Liver (tissue), 9 donors: Measurements from ENCODE around the gene VIPR2. TPM values are rescaled to one million over a fixed set of nuclear protein-coding genes. Genes with fewer than 3 reads are reported as not detected.

Source experiments
- DNase-seq: peaks from one replicate; pipeline ENCODE4 v3.0.0-alpha.2; 2017; ENCODE audit warnings: low spot score
- H3K27ac ChIP-seq, 2 donors: one replicate each; pipeline ENCODE4 v1.7.0; 2013; ENCODE audit warnings: inconsistent platforms in 2 of 2, low read length in 2 of 2, control low read depth in 1 of 2, low read depth in 1 of 2, mild to moderate bottlenecking in 1 of 2
- H3K27me3 ChIP-seq, 4 donors: one replicate each; pipeline versions ENCODE4 v1.6.1 to v1.7.0; 2013; ENCODE audit warnings: low read length in 3 of 4, inconsistent platforms in 1 of 4, mild to moderate bottlenecking in 1 of 4, moderate library complexity in 1 of 4; ENCODE audit not compliant: control insufficient read depth in 4 of 4, insufficient read depth in 4 of 4
- H3K36me3 ChIP-seq, 4 donors: one replicate each; pipeline versions ENCODE4 v1.6.1 to v1.7.0; 2013; ENCODE audit warnings: low read length in 3 of 4, mild to moderate bottlenecking in 3 of 4, low read depth in 1 of 4, moderate library complexity in 1 of 4; ENCODE audit not compliant: control insufficient read depth in 4 of 4, insufficient read depth in 3 of 4
- H3K4me1 ChIP-seq, 4 donors: one replicate each; pipeline versions ENCODE4 v1.6.1 to v1.7.0; 2013; ENCODE audit warnings: low read length in 3 of 4, mild to moderate bottlenecking in 3 of 4, moderate library complexity in 1 of 4; ENCODE audit not compliant: control insufficient read depth in 4 of 4, insufficient read depth in 4 of 4
- H3K4me3 ChIP-seq, 3 donors: one replicate each; pipeline versions ENCODE4 v1.6.1 to v1.7.0; 2013; ENCODE audit warnings: low read length in 3 of 3, control low read depth in 1 of 3, low read depth in 1 of 3, mild to moderate bottlenecking in 1 of 3
- H3K9ac ChIP-seq, 2 donors: one replicate each; pipeline ENCODE4 v1.7.0; 2013; ENCODE audit warnings: low read length in 2 of 2, mild to moderate bottlenecking in 2 of 2, moderate library complexity in 2 of 2, control low read depth in 1 of 2, low read depth in 1 of 2
- H3K9me3 ChIP-seq, 4 donors: one replicate each; pipeline versions ENCODE4 v1.6.1 to v1.7.0; 2013; ENCODE audit warnings: low read length in 3 of 4; ENCODE audit not compliant: control insufficient read depth in 4 of 4
- EGR1 ChIP-seq, 2 donors: IDR thresholded peaks; 2 replicates each; pipeline ENCODE4 v1.6.1; 2016 to 2018; ENCODE audit warnings: antibody characterized with exemption in 2 of 2, low read depth in 2 of 2
- FOXA1 ChIP-seq: IDR thresholded peaks from 2 replicates; pipeline ENCODE4 v1.6.1; 2016; ENCODE audit warnings: antibody characterized with exemption
- FOXA2 ChIP-seq: IDR thresholded peaks from 2 replicates; pipeline ENCODE4 v1.6.1; 2016; ENCODE audit warnings: antibody characterized with exemption
- GABPA ChIP-seq, 2 donors: IDR thresholded peaks in 1 of 2; conservative IDR thresholded peaks in 1 of 2; 2 replicates each; pipeline ENCODE4 v1.6.1; 2016; ENCODE audit warnings: antibody characterized with exemption in 2 of 2, mild to moderate bottlenecking in 1 of 2, moderate library complexity in 1 of 2
- HNF4A ChIP-seq, 2 donors: conservative IDR thresholded peaks; 2 replicates each; pipeline ENCODE4 v1.6.1; 2016; ENCODE audit warnings: antibody characterized with exemption in 2 of 2, mild to moderate bottlenecking in 2 of 2
- HNF4G ChIP-seq: IDR thresholded peaks from 2 replicates; pipeline ENCODE4 v1.6.1; 2016; ENCODE audit warnings: antibody characterized with exemption
- JUND ChIP-seq, 2 donors: IDR thresholded peaks; 2 replicates each; pipeline ENCODE4 v1.6.1; 2016; ENCODE audit warnings: antibody characterized with exemption in 2 of 2
- NR2F2 ChIP-seq: IDR thresholded peaks from 2 replicates; pipeline ENCODE4 v1.6.1; 2016; ENCODE audit warnings: antibody characterized with exemption
- RAD21 ChIP-seq, 2 donors: IDR thresholded peaks; 2 replicates each; pipeline ENCODE4 v1.6.1; 2016; ENCODE audit warnings: antibody characterized with exemption in 2 of 2, mild to moderate bottlenecking in 2 of 2
- RXRA ChIP-seq, 2 donors: IDR thresholded peaks; 2 replicates each; pipeline ENCODE4 v1.6.1; 2017 to 2018; ENCODE audit warnings: antibody characterized with exemption in 2 of 2, mild to moderate bottlenecking in 1 of 2
- SP1 ChIP-seq: IDR thresholded peaks from 2 replicates; pipeline ENCODE4 v1.6.1; 2018; ENCODE audit warnings: antibody characterized with exemption, mild to moderate bottlenecking
- TAF1 ChIP-seq: conservative IDR thresholded peaks from 2 replicates; pipeline ENCODE4 v1.6.1; 2016; ENCODE audit warnings: antibody characterized with exemption, mild to moderate bottlenecking
- YY1 ChIP-seq: IDR thresholded peaks from 2 replicates; pipeline ENCODE4 v1.6.1; 2016; ENCODE audit warnings: antibody characterized with exemption, mild to moderate bottlenecking
- WGBS: extraction: QIAGEN DNeasy Blood & Tissue Kit; methylation state at CpG from one replicate; pipeline ENCODE4 v1.1.7; 2013; 5-methylcytosine and 5-hydroxymethylcytosine counted together
- polyA plus RNA-seq, 2 donors: library from polyadenylated mRNA; stranded (reverse) in 1 of 2; unstranded in 1 of 2; fragments of 200-250 nt in 1 of 2; fragments of >200 nt in 1 of 2; fragmentation: Nextera tagmentation in 1 of 2; extraction: Ambion mirVana in 1 of 2; gene quantifications; one replicate each; pipeline versions ENCODE4 v1.2.1 to v1.2.3, GENCODE V29; 2013 to 2015
- total RNA-seq, 2 donors: library from RNA; depleted of rRNA; stranded (reverse); fragments of >200 nt; gene quantifications; one replicate each; pipeline ENCODE4 v1.2.3, GENCODE V29; 2014
- TF ChIP-seq, protein P1 (sequence below): IDR thresholded peaks from 2 replicates; pipeline ENCODE4 v1.6.1; 2016; ENCODE audit warnings: antibody characterized with exemption, mild to moderate bottlenecking
- TF ChIP-seq, protein P2 (sequence below): IDR thresholded peaks from 2 replicates; pipeline ENCODE4 v1.6.1; 2016; ENCODE audit warnings: antibody characterized with exemption
- TF ChIP-seq, protein P3 (sequence below): fragments of 150-350 bp; IDR thresholded peaks from 2 replicates; pipeline ENCODE4 v1.5.1; 2017; ENCODE audit warnings: improper control_type of control experiment, low read depth, low read length; ENCODE audit not compliant: missing input control
- TF ChIP-seq, protein P4 (sequence below): IDR thresholded peaks from 2 replicates; pipeline ENCODE4 v1.6.1; 2016; ENCODE audit warnings: antibody characterized with exemption
- TF ChIP-seq, protein P5 (sequence below): IDR thresholded peaks from 2 replicates; pipeline ENCODE4 v1.6.1; 2016; ENCODE audit warnings: antibody characterized with exemption
- donor health status: healthy.
- donor health status: healthy.
- donor health status: healthy.
- donor health status: healthy.
- donor health status: healthy.

Gene VIPR2
- total and polyA plus RNA-seq, 4 donors = 0.05 to 0.17 (median 0.10) TPM; not detected in 1

DNA sequence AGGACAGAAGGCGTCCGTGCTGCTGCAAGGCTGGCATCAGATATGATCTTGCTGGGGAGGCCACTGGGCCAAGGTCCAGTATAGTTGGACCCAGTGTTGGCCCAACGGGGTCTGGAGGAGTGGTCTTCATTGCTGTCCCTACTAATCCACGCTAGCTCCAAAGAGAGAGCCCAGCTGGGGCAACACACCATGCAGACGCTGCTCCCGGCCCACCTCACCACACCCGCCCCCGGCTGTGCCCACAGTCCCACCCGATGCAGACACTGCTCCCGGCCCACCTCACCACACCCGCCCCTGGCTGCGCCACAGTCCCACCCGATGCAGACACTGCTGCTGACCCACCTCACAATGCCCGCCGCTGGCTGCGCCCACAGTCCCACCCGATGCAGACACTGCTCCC lies 121.5 kb downstream of the VIPR2 start:
- Histone ChIP-seq H3K27ac (no peak overlapping the region), H3K9ac (no peak overlapping the region), H3K4me3 (no peak overlapping the region), H3K4me1 (no peaks in the 10 kb centered on the region), H3K36me3 (no peaks in the 10 kb centered on the region), H3K9me3 (no peaks in the 10 kb centered on the region), H3K27me3 (no peaks in the 10 kb centered on the region)
- 85% methylated on average over 17 of the region's 17 CpGs for WGBS
- TF ChIP-seq, protein P1, sequence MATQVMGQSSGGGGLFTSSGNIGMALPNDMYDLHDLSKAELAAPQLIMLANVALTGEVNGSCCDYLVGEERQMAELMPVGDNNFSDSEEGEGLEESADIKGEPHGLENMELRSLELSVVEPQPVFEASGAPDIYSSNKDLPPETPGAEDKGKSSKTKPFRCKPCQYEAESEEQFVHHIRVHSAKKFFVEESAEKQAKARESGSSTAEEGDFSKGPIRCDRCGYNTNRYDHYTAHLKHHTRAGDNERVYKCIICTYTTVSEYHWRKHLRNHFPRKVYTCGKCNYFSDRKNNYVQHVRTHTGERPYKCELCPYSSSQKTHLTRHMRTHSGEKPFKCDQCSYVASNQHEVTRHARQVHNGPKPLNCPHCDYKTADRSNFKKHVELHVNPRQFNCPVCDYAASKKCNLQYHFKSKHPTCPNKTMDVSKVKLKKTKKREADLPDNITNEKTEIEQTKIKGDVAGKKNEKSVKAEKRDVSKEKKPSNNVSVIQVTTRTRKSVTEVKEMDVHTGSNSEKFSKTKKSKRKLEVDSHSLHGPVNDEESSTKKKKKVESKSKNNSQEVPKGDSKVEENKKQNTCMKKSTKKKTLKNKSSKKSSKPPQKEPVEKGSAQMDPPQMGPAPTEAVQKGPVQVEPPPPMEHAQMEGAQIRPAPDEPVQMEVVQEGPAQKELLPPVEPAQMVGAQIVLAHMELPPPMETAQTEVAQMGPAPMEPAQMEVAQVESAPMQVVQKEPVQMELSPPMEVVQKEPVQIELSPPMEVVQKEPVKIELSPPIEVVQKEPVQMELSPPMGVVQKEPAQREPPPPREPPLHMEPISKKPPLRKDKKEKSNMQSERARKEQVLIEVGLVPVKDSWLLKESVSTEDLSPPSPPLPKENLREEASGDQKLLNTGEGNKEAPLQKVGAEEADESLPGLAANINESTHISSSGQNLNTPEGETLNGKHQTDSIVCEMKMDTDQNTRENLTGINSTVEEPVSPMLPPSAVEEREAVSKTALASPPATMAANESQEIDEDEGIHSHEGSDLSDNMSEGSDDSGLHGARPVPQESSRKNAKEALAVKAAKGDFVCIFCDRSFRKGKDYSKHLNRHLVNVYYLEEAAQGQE = no peak
- TF ChIP-seq, protein P2, sequence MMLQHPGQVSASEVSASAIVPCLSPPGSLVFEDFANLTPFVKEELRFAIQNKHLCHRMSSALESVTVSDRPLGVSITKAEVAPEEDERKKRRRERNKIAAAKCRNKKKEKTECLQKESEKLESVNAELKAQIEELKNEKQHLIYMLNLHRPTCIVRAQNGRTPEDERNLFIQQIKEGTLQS = no peak
- TF ChIP-seq NR2F2 (no peak), JUND (IDR thresholded peaks at IDR 0.05) (no peak), FOXA2 (no peak)
- TF ChIP-seq, protein P3, sequence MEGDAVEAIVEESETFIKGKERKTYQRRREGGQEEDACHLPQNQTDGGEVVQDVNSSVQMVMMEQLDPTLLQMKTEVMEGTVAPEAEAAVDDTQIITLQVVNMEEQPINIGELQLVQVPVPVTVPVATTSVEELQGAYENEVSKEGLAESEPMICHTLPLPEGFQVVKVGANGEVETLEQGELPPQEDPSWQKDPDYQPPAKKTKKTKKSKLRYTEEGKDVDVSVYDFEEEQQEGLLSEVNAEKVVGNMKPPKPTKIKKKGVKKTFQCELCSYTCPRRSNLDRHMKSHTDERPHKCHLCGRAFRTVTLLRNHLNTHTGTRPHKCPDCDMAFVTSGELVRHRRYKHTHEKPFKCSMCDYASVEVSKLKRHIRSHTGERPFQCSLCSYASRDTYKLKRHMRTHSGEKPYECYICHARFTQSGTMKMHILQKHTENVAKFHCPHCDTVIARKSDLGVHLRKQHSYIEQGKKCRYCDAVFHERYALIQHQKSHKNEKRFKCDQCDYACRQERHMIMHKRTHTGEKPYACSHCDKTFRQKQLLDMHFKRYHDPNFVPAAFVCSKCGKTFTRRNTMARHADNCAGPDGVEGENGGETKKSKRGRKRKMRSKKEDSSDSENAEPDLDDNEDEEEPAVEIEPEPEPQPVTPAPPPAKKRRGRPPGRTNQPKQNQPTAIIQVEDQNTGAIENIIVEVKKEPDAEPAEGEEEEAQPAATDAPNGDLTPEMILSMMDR = no peak
- DNase-seq = no peak

DNA sequence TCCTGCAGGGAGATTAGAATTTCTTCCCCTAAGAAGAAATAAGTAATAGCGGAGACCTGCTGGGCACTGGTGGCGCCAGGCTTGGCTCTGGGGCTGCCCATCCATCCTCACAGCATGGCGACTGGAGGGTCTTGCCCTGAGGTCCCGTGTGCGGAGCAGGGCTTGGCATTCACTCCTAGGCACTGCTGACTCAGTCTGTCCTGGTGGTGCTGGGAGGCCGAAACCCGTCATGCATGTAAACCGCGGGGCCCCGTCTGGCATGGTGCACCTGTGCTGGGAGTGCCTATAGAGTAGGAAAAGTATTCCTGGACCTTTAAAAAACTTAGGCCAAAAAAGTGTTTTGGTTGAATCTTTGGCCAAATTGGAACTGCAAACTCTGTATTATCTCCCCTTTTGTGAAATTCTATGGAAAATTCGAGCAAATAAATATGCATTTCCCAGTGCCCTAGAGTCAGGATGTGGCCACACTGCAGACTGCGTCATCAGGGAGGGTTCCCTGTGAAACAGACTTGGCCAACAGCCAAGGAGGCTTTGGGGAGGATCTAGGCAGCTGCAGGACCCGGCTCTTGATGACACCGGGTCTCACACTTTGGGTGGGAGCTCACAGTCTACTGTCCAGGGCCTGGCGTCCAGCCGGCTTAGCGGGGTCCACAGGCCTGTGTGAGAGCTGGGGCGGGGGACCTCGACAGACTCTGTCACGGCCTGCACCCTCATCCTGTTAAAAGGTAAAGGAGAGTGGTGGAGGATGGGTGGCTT lies 122.3 kb downstream of the VIPR2 start:
- WGBS = 92% methylated on average over 20 of the region's 20 CpGs
- DNase-seq = no peak
- Histone ChIP-seq H3K27me3 (no peaks in the 10 kb centered on the region), H3K9me3 (no peaks in the 10 kb centered on the region), H3K9ac (no peak overlapping the region), H3K4me1 (no peaks in the 10 kb centered on the region), H3K27ac (no peak overlapping the region), H3K36me3 (no peaks in the 10 kb centered on the region), H3K4me3 (no peak overlapping the region)
- TF ChIP-seq TAF1 = no peak
- TF ChIP-seq JUND (IDR thresholded peaks at IDR 0.05) = no peak
- TF ChIP-seq, protein P2 = no peak
- TF ChIP-seq, protein P3 = no peak
- TF ChIP-seq SP1 = no peak
- TF ChIP-seq, protein P4, sequence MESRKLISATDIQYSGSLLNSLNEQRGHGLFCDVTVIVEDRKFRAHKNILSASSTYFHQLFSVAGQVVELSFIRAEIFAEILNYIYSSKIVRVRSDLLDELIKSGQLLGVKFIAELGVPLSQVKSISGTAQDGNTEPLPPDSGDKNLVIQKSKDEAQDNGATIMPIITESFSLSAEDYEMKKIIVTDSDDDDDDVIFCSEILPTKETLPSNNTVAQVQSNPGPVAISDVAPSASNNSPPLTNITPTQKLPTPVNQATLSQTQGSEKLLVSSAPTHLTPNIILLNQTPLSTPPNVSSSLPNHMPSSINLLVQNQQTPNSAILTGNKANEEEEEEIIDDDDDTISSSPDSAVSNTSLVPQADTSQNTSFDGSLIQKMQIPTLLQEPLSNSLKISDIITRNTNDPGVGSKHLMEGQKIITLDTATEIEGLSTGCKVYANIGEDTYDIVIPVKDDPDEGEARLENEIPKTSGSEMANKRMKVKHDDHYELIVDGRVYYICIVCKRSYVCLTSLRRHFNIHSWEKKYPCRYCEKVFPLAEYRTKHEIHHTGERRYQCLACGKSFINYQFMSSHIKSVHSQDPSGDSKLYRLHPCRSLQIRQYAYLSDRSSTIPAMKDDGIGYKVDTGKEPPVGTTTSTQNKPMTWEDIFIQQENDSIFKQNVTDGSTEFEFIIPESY = no peak
- no peak for TF ChIP-seq FOXA1
- TF ChIP-seq FOXA2 = no peak
- TF ChIP-seq NR2F2 = no peak
- TF ChIP-seq HNF4A (conservative IDR thresholded peaks at IDR 0.05) = no peak
- no peak for TF ChIP-seq GABPA (IDR thresholded peaks at IDR 0.05 in 1 of 2, conservative IDR thresholded peaks at IDR 0.05 in 1 of 2)
- no peak for TF ChIP-seq EGR1 (IDR thresholded peaks at IDR 0.05; ENCODE audit: low read depth in 2 of 2)
- TF ChIP-seq RXRA (IDR thresholded peaks at IDR 0.05) = no peak
- TF ChIP-seq, protein P5, sequence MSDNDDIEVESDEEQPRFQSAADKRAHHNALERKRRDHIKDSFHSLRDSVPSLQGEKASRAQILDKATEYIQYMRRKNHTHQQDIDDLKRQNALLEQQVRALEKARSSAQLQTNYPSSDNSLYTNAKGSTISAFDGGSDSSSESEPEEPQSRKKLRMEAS = no peak
- TF ChIP-seq YY1 = no peak
- TF ChIP-seq RAD21 (IDR thresholded peaks at IDR 0.05) = no peak
- no peak for TF ChIP-seq HNF4G
